Measurements from ENCODE around the gene FOXP2.

DNA sequence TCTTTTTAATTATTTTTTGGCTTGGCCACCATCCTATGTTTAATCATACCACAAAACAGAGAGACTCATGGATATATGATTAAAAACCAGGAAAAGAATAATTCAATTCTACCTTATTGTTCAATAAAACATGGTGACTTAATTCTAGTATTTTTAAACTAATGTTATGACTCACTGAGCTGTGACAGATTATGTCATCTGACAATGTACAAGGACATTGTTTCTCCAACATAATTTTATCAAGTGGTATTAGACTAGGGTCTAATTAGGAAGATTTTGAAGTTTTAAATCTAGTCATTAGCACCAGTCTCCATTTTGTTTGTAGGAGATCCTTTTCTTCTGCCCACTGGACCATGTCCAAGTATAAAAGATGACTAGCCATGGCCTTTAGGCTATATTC lies 307.9 kb downstream of the FOXP2 start:
- TF ChIP-seq POLR2A (IDR thresholded peaks at IDR 0.05) = no peak
- TF ChIP-seq, protein P1, sequence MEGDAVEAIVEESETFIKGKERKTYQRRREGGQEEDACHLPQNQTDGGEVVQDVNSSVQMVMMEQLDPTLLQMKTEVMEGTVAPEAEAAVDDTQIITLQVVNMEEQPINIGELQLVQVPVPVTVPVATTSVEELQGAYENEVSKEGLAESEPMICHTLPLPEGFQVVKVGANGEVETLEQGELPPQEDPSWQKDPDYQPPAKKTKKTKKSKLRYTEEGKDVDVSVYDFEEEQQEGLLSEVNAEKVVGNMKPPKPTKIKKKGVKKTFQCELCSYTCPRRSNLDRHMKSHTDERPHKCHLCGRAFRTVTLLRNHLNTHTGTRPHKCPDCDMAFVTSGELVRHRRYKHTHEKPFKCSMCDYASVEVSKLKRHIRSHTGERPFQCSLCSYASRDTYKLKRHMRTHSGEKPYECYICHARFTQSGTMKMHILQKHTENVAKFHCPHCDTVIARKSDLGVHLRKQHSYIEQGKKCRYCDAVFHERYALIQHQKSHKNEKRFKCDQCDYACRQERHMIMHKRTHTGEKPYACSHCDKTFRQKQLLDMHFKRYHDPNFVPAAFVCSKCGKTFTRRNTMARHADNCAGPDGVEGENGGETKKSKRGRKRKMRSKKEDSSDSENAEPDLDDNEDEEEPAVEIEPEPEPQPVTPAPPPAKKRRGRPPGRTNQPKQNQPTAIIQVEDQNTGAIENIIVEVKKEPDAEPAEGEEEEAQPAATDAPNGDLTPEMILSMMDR (IDR thresholded peaks at IDR 0.05) = no peak
